ENCODE measurements around the gene NUDT7. TPM values are rescaled to one million over a fixed set of nuclear protein-coding genes. Genes with fewer than 3 reads are reported as not detected.

NUDT7 gene
- total and polyA plus RNA-seq, 2 experiments from 2014 or later: 5.6 to 14.3 TPM

GRCh38 chr16:77790009-77790372 lies 67.7 kb downstream of the NUDT7 start (continued):
- TF ChIP-seq ZNF462 (CRISPR knock-in tag; IDR thresholded peaks at IDR 0.05) (no peak), ZNF331 (CRISPR knock-in tag; IDR thresholded peaks at IDR 0.05; ENCODE audit: low read depth) (no peak), EZH2phosphoT487 (IDR thresholded peaks at IDR 0.05; ENCODE audit: unreplicated experiment) (no peak), JUNB (IDR thresholded peaks at IDR 0.05; ENCODE audit: unreplicated experiment) (no peak), POLR2AphosphoS5 (IDR thresholded peaks at IDR 0.05; ENCODE audit: low read depth) (no peak), ZNF114 (CRISPR knock-in tag; IDR thresholded peaks at IDR 0.05) (no peak), REST (IDR thresholded peaks at IDR 0.05; ENCODE audit: unreplicated experiment) (no peak), STAT1 (IDR thresholded peaks at IDR 0.05; ENCODE audit: unreplicated experiment) (no peak)
